Measurements from ENCODE around the gene GJA1. TPM values are rescaled to one million over a fixed set of nuclear protein-coding genes. Genes with fewer than 3 reads are reported as not detected.

The GJA1 gene
- polyA plus RNA-seq, 1 donor from 2014 or later: 3.5 TPM

GRCh38 chr6:121438869-121439268 lies 3.4 kb downstream of the GJA1 start:
- no peak overlapping the region for H3K4me2 ChIP-seq (ENCODE audit: low read length)
- H3K9ac ChIP-seq (ENCODE audit: low read length): no peak overlapping the region
- no peak overlapping the region for H2AFZ ChIP-seq (ENCODE audit: low read depth, low read length)
- H3K4me3 ChIP-seq (ENCODE audit: low read length): no peak overlapping the region
- no peak for TF ChIP-seq EZH2 (IDR thresholded peaks at IDR 0.05; ENCODE audit: borderline replicate concordance, insufficient read depth, low read length, poor library complexity, severe bottlenecking)
- no peaks in the 10 kb centered on the region for H3K36me3 ChIP-seq (ENCODE audit: insufficient read depth, low read length)
- H3K9me2 ChIP-seq (ENCODE audit: insufficient read depth, low read length): no peaks in the 10 kb centered on the region
- no peak overlapping the region for H3K27ac ChIP-seq (ENCODE audit: low read length)
- no peaks in the 10 kb centered on the region for H3K79me2 ChIP-seq (replicated peaks; ENCODE audit: insufficient read depth, low read length)
- no peaks in the 10 kb centered on the region for H4K20me1 ChIP-seq (ENCODE audit: insufficient read depth)
- peaks cover 22% of the 10 kb centered on the region for H3K27me3 ChIP-seq (ENCODE audit: insufficient read depth, low read depth, low read length)
- H3K9me3 ChIP-seq (ENCODE audit: low read length): no peaks in the 10 kb centered on the region
- H3F3A ChIP-seq (ENCODE audit: insufficient read depth, low read length, poor library complexity, severe bottlenecking): peaks cover 4% of the 10 kb centered on the region

GRCh38 chr6:121439475-121439874 lies 4.0 kb downstream of the GJA1 start:
- Histone ChIP-seq H3K9me3 (ENCODE audit: low read length) (no peaks in the 10 kb centered on the region), H3K9me2 (ENCODE audit: insufficient read depth, low read length) (no peaks in the 10 kb centered on the region), H3K27ac (ENCODE audit: low read length) (no peak overlapping the region), H2AFZ (ENCODE audit: low read depth, low read length) (no peak overlapping the region), H4K20me1 (ENCODE audit: insufficient read depth) (no peaks in the 10 kb centered on the region), H3K4me2 (ENCODE audit: low read length) (no peak overlapping the region), H3K9ac (ENCODE audit: low read length) (no peak overlapping the region), H3K4me3 (ENCODE audit: low read length) (no peak overlapping the region), H3F3A (ENCODE audit: insufficient read depth, low read length, poor library complexity, severe bottlenecking) (peaks cover 4% of the 10 kb centered on the region), H3K36me3 (ENCODE audit: insufficient read depth, low read length) (no peaks in the 10 kb centered on the region), H3K27me3 (ENCODE audit: insufficient read depth, low read depth, low read length) (peaks cover 22% of the 10 kb centered on the region), H3K79me2 (replicated peaks; ENCODE audit: insufficient read depth, low read length) (no peaks in the 10 kb centered on the region)
- TF ChIP-seq EZH2 (IDR thresholded peaks at IDR 0.05; ENCODE audit: borderline replicate concordance, insufficient read depth, low read length, poor library complexity, severe bottlenecking): no peak
- no peak for TF ChIP-seq RAD21 (conservative IDR thresholded peaks at IDR 0.05)
- TF ChIP-seq TAF1 (IDR thresholded peaks at IDR 0.05; ENCODE audit: low read depth): no peak
- no peak for TF ChIP-seq REST (IDR thresholded peaks at IDR 0.05; ENCODE audit: borderline replicate concordance)
- TF ChIP-seq SMC3 (conservative IDR thresholded peaks at IDR 0.05; ENCODE audit: poor library complexity): no peak
- no peak for TF ChIP-seq EP300 (conservative IDR thresholded peaks at IDR 0.05; ENCODE audit: poor library complexity, severe bottlenecking)
- TF ChIP-seq POLR2AphosphoS5 (IDR thresholded peaks at IDR 0.05): no peak
- TF ChIP-seq CTCF (IDR thresholded peaks at IDR 0.05; ENCODE audit: poor library complexity, severe bottlenecking): no peak
- no peak for TF ChIP-seq MXI1 (conservative IDR thresholded peaks at IDR 0.05; ENCODE audit: poor library complexity, severe bottlenecking)

GRCh38 chr6:121439926-121440325 lies 4.5 kb downstream of the GJA1 start:
- no peak overlapping the region for H3K9ac ChIP-seq (ENCODE audit: low read length)
- H3K9me2 ChIP-seq (ENCODE audit: insufficient read depth, low read length): no peaks in the 10 kb centered on the region
- H3K27me3 ChIP-seq (ENCODE audit: insufficient read depth, low read depth, low read length): peaks cover 22% of the 10 kb centered on the region
- no peak overlapping the region for H3K27ac ChIP-seq (ENCODE audit: low read length)
- peaks cover 4% of the 10 kb centered on the region for H3F3A ChIP-seq (ENCODE audit: insufficient read depth, low read length, poor library complexity, severe bottlenecking)
- no peaks in the 10 kb centered on the region for H3K9me3 ChIP-seq (ENCODE audit: low read length)
- no peak overlapping the region for H3K4me2 ChIP-seq (ENCODE audit: low read length)
- TF ChIP-seq EP300 (conservative IDR thresholded peaks at IDR 0.05; ENCODE audit: poor library complexity, severe bottlenecking): no peak
- TF ChIP-seq MXI1 (conservative IDR thresholded peaks at IDR 0.05; ENCODE audit: poor library complexity, severe bottlenecking): no peak
- no peaks in the 10 kb centered on the region for H4K20me1 ChIP-seq (ENCODE audit: insufficient read depth)
- H3K4me3 ChIP-seq (ENCODE audit: low read length): no peak overlapping the region
- H3K36me3 ChIP-seq (ENCODE audit: insufficient read depth, low read length): no peaks in the 10 kb centered on the region
- no peak overlapping the region for H2AFZ ChIP-seq (ENCODE audit: low read depth, low read length)
- H3K79me2 ChIP-seq (replicated peaks; ENCODE audit: insufficient read depth, low read length): no peaks in the 10 kb centered on the region
